GM23248 (cell line): ENCODE results near the gene KCND2.

ENCODE experiments used
- EZH2 ChIP-seq: fragments of 200-600 bp; sonication (generic); IDR thresholded peaks from 2 replicates; pipeline ENCODE4 v1.6.1; 2018; ENCODE audit warnings: antibody characterized with exemption, mild to moderate bottlenecking; ENCODE audit not compliant: insufficient read depth, poor library complexity, severe bottlenecking
- EZH2phosphoT487 ChIP-seq: fragments of 200-600 bp; sonication (generic); IDR thresholded peaks from 2 replicates; pipeline ENCODE4 v1.6.1; 2018; ENCODE audit warnings: antibody characterized with exemption, moderate library complexity, mild to moderate bottlenecking, low read depth; ENCODE audit not compliant: insufficient read depth

GRCh38 chr7:120273476-120273975 lies 551 bp downstream of the KCND2 start:
- TF ChIP-seq EZH2 (no peak), EZH2phosphoT487 (no peak)
